ENCODE data around the gene DCXR.

Gene DCXR

DNA sequence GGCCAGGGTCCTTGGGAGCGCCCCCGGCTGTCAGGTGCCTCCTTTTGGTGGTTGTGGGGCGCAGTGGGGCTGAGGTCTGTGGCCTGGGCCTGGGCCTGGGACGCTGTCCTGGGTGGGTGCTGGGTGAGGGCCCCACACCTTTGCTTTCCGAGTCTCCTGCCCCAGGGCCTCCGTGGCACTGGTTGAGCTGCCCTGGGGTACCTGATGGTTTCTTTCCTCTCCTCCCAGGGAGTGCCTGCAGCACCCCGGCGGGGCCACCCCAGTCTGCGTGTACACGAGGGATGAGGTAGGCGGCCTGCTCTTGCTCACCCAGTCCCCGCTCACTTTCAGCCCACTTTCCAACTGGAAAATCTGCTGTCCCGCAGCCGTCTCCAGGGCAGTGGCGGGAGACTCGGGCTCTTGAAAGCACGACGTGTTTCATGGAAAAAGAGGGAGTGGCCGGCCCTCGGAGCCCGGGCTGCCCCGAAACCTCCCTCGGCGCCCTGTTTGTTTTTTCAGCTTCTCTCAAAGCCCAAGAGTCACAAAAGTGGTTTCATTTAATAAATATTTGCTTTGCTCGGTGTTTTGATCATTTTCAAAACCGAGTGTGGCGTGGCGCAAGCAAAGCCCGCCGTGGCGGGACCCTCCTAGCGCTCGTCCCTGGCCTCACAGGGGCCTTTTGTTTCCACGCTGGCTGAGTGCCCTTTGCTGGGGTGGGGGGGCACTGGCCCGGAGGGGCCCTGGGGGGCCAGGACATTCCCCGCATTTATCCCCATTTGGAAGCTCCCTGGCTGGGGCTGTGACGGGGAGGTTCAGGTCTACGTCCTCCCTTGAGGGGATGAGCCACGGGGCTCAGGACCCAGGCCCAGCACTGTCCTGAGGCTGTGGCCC, 42.7 kb downstream of the DCXR start:
- DNase-seq: peak; percentile 10

DNA sequence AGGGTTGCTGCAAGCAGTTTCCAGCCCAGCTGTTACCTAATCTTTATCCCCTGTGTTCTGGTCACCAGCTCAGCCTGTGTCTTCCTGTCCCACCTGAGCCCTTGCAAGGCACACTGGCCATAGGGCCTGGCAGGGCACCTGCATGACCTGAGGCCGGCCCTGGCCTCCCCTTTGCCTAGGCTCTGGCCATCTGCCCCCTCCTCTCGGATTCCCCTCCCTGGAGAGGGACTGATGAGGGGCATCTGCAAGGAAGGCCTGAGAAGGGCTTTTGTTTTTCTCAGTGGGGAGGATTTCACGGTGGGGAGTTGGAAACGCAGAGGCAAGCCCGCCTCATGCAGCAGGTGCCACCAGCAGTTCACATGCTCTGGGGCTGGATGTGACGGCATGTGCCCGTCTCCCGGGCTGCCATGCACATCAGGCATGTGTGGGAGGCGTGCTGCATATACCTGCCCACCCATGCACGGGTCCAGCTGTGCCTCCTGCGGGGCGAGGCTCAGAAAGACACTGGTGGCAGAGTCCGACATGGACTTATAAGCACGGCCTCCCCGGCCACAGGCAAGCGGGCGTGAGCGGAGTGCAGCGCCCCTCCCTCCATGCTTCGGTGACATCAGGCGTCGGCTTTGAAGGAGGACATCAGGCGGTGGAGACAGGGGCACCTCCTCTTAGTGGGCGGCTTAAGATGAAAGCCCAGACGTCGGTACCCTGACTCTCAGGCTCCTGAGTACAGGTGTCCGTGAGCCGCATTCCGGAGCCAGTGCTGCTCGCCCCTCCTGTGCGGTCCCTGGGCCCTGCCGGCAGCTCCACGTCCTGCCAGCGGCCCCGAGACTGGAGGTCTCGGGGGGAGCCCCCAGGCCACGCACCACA, 43.5 kb downstream of the DCXR start:
- no peak for DNase-seq

DNA sequence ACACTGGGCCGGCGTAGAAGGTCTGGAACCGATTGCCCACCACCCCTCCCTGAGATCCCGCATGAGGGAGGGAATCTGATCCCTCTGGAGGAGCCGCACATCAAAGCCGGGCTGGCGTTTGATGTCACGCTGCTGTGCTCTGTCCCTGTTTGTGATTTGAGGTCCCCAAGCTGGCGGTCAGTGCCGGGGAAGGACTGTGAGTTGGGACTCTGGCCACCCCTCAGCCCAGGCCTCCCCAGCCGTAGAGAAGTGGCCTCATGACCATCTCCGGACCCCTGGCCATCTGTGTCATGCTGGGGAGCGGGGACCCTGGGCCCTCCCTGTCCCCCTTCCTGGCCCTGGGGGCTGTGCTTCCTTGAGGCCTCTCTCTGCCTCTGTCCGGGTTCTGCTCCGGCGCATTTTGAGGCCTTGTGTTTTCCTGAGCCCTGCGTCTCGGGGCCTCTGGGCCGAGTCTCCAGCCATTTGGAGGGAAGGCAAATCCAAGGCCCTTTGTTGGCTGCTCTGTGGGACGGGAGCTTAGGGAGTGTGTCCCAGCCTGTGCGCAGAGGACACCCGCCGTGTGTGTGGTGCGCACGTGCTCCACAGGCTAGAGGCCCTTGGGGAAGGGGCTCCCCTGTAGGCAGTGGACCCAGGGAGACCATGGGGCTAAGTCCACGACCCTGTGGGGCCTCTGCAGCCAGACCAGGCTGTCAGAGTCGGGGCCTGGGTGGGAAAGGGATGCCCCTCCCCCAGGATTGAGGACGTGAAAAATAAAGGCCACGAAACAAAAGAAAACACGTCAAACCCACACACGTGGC, 45.0 kb downstream of the DCXR start:
- no peak for DNase-seq

GRCh38 chr17:81991684-81992305, 45.7 kb downstream of the DCXR start:
- peak; percentile 49 for DNase-seq

GRCh38 chr17:81990836-81991683, 46.4 kb downstream of the DCXR start:
- no peak for DNase-seq

GRCh38 chr17:81987161-81987770, 50.2 kb downstream of the DCXR start:
- no peak for DNase-seq

DNA sequence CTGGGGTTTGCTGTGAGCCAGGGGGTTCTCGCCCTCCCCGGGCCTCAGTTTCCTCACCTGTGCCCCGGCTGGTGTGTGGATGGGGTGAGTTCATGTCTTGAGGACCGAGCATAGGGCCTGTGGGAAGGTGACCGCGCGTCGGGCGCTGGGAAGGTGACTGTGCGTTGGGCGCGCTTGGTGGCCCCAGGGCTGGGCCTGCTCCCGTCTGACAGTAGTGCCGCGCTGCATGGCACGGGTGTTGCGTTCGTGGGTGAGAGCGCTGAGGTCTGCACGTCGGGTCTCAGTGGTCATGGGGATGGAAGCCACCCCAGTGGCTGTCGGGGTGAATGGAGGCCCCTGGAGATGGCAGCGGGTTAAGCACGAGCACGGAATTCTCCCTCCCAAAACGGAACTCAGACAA, 50.9 kb downstream of the DCXR start:
- no peak for DNase-seq
